Transverse colon (tissue), 4 donors: ENCODE results near the gene OXSR1. TPM values are rescaled to one million over a fixed set of nuclear protein-coding genes. Genes with fewer than 3 reads are reported as not detected.
"Not testable (repeated sequence)": the region's sequence is repeated elsewhere in the genome, so short reads cannot be mapped to it uniquely, and the experiment has no call there.

Experiments used
- DNase-seq: peaks from one replicate; pipeline ENCODE4 v3.0.0-alpha.2; 2019
- H3K27ac ChIP-seq, 4 donors: fragments of 200-600 bp; sonication (generic); 2 replicates each; pipeline ENCODE4 v1.5.1; 2016 to 2018; ENCODE audit warnings: inconsistent platforms in 4 of 4
- H3K27me3 ChIP-seq: fragments of 200-600 bp; sonication (generic); 2 replicates; pipeline ENCODE4 v1.5.1; 2017; ENCODE audit warnings: inconsistent platforms
- H3K36me3 ChIP-seq, 4 donors: fragments of 200-600 bp; sonication (generic); 2 replicates each; pipeline ENCODE4 v1.5.1; 2017 to 2019; ENCODE audit warnings: inconsistent platforms in 4 of 4
- H3K4me1 ChIP-seq, 4 donors: fragments of 200-600 bp; sonication (generic); 2 replicates each; pipeline ENCODE4 v1.5.1; 2017 to 2020; ENCODE audit warnings: inconsistent platforms in 4 of 4
- H3K4me3 ChIP-seq, 4 donors: fragments of 200-600 bp; sonication (generic); 1 replicate in 1 of 4; 2 replicates in 3 of 4; pipeline versions ENCODE4 v1.5.1 to v1.6.1; 2017 to 2019; ENCODE audit warnings: inconsistent platforms in 4 of 4
- H3K9me3 ChIP-seq, 2 donors: fragments of 200-600 bp; sonication (generic); 2 replicates each; pipeline ENCODE4 v1.5.1; 2017 to 2019; ENCODE audit warnings: inconsistent platforms in 2 of 2
- CTCF ChIP-seq, 5 experiments: fragments of 200-600 bp in 3 of 5; fragments of 450-650 bp in 2 of 5; sonication (generic) in 3 of 5; IDR thresholded peaks; 1 replicate in 2 of 5; 2 replicates in 3 of 5; pipeline ENCODE4 v1.5.1; 2016 to 2017; ENCODE audit warnings: antibody characterized with exemption in 5 of 5, inconsistent platforms in 3 of 5, mild to moderate bottlenecking in 2 of 5, moderate library complexity in 1 of 5
- EP300 ChIP-seq: sonication (generic); formaldehyde crosslinking; IDR thresholded peaks from one replicate; pipeline ENCODE4 v1.6.1; 2017; ENCODE audit warnings: antibody characterized with exemption, low read depth
- POLR2A ChIP-seq: fragments of 450-650 bp; IDR thresholded peaks from one replicate; pipeline ENCODE4 v1.6.1; 2016; ENCODE audit warnings: antibody characterized with exemption, mild to moderate bottlenecking, moderate library complexity
- POLR2AphosphoS5 ChIP-seq, 3 donors: sonication (generic); formaldehyde crosslinking; IDR thresholded peaks; one replicate each; pipeline ENCODE4 v1.6.1; 2016; ENCODE audit warnings: antibody characterized with exemption in 3 of 3
- WGBS, 2 donors: methylation state at CpG; one replicate each; pipeline ENCODE4 v1.1.5; 2018; ENCODE audit warnings: low coverage in 1 of 2; 5-methylcytosine and 5-hydroxymethylcytosine counted together
- in situ Hi-C, 4 donors: fragments of 200-750 bp; cut with MboI; loops; one replicate each; pipeline versions ENCODE4 v1.15.0 to v1.15.1; 2017; ENCODE audit warnings: low sequenced_read_pairs in 3 of 4, low pct_ligation_motif_present in 1 of 4, low pct_unique_long_range_greater_than_20kb in 1 of 4
- intact Hi-C: fragments of 100-400 bp; cut with DNase I; formaldehyde crosslinking; loops from one replicate; pipeline ENCODE4 v1.15.1; 2023; ENCODE audit warnings: low total_unique reads
- total RNA-seq, 4 donors: library from RNA; depleted of rRNA; stranded (reverse); fragments of >200 nt; gene quantifications; one replicate each; pipeline ENCODE4 v1.1.0, GENCODE V29; 2016

The OXSR1 gene
- total RNA-seq, 4 donors from 2014 or later = 35.9 to 47.9 (median 43.5) TPM

GRCh38 chr3:38155825-38156224 lies 9.5 kb upstream of the OXSR1 start:
- Histone ChIP-seq H3K27ac (no peak overlapping the region), H3K4me3 (no peak overlapping the region), H3K9me3 (no peaks in the 10 kb centered on the region), H3K27me3 (no peaks in the 10 kb centered on the region), H3K36me3 (no peaks in the 10 kb centered on the region), H3K4me1 (peaks cover 0 to 6% (median 0%) of the 10 kb centered on the region in 4 donors)
- intact Hi-C loops (no loop called here), in situ Hi-C loops (no loop called here)
- DNase-seq = no peak
- 87 to 96% methylated on average over 1 to 2 of the region's 2 CpGs for WGBS, 2 donors
- TF ChIP-seq EP300 (no peak), CTCF (IDR thresholded peaks at IDR 0.05) (no peak)

- DNase-seq = no peak
- no peaks in the 10 kb centered on the region for H3K9me3 ChIP-seq
- H3K27me3 ChIP-seq = no peaks in the 10 kb centered on the region
- H3K36me3 ChIP-seq = no peaks in the 10 kb centered on the region
- H3K27ac ChIP-seq = no peak overlapping the region
- H3K4me3 ChIP-seq = no peak overlapping the region
- in situ Hi-C loops = no loop called here
- intact Hi-C loops = no loop called here
- 99 to 100% methylated on average over 2 of the region's 2 CpGs for WGBS, 2 donors
- peaks cover 0 to 6% (median 0%) of the 10 kb centered on the region in 4 donors for H3K4me1 ChIP-seq
- TF ChIP-seq POLR2A (no peak), POLR2AphosphoS5 (IDR thresholded peaks at IDR 0.05) (no peak), CTCF (IDR thresholded peaks at IDR 0.05) (no peak), EP300 (no peak)
These were observed 8.2 kb upstream of the OXSR1 start for GRCh38 chr3:38157117-38157516.

- Histone ChIP-seq H3K27ac (no peak overlapping the region), H3K27me3 (no peaks in the 10 kb centered on the region), H3K36me3 (no peaks in the 10 kb centered on the region), H3K4me3 (no peak overlapping the region), H3K9me3 (no peaks in the 10 kb centered on the region), H3K4me1 (peaks cover 0 to 6% (median 0%) of the 10 kb centered on the region in 4 donors)
- WGBS, 2 donors = 70 to 85% methylated on average over 3 of the region's 3 CpGs
- intact Hi-C loops = no loop called here
- in situ Hi-C loops = no loop called here
- TF ChIP-seq EP300 (no peak), POLR2AphosphoS5 (IDR thresholded peaks at IDR 0.05) (no peak), POLR2A (no peak), CTCF (IDR thresholded peaks at IDR 0.05) (no peak)
- no peak for DNase-seq
These were observed 7.7 kb upstream of the OXSR1 start for GRCh38 chr3:38157595-38157994.

- DNase-seq = no peak
- Histone ChIP-seq H3K27me3 (no peaks in the 10 kb centered on the region), H3K4me3 (no peak overlapping the region), H3K27ac (no peak overlapping the region), H3K9me3 (no peaks in the 10 kb centered on the region), H3K4me1 (peaks cover 0 to 6% (median 0%) of the 10 kb centered on the region in 4 donors), H3K36me3 (no peaks in the 10 kb centered on the region)
- TF ChIP-seq CTCF (IDR thresholded peaks at IDR 0.05) (no peak), POLR2AphosphoS5 (IDR thresholded peaks at IDR 0.05) (no peak), EP300 (no peak), POLR2A (no peak)
- in situ Hi-C loops = no loop called here
- WGBS, 2 donors = 81 to 87% methylated on average over 5 of the region's 5 CpGs
- intact Hi-C loops = no loop called here
These were observed 6.9 kb upstream of the OXSR1 start for GRCh38 chr3:38158472-38158871.

GRCh38 chr3:38160704-38161103 lies 4.6 kb upstream of the OXSR1 start:
- in situ Hi-C loops, H3K9me3 ChIP-seq, DNase-seq, H3K36me3 ChIP-seq, H3K27me3 ChIP-seq, H3K4me3 ChIP-seq, H3K4me1 ChIP-seq, H3K27ac ChIP-seq, intact Hi-C loops: not testable (repeated sequence)
- WGBS, 2 donors = 90 to 95% methylated on average over 11 of the region's 11 CpGs
